Epidermal melanocyte (primary cell): ENCODE measurements around the gene CLIC3.
"Not testable (repeated sequence)": the region's sequence is repeated elsewhere in the genome, so short reads cannot be mapped to it uniquely, and the experiment has no call there.

ENCODE experiments used
- DNase-seq: peaks from one replicate; pipeline ENCODE4 v3.0.0; 2011; ENCODE audit warnings: low spot score; ENCODE audit not compliant: insufficient read length

The CLIC3 gene

GRCh38 chr9:137017791-137018497, 21.6 kb upstream of the CLIC3 start:
- DNase-seq: no peak

DNA sequence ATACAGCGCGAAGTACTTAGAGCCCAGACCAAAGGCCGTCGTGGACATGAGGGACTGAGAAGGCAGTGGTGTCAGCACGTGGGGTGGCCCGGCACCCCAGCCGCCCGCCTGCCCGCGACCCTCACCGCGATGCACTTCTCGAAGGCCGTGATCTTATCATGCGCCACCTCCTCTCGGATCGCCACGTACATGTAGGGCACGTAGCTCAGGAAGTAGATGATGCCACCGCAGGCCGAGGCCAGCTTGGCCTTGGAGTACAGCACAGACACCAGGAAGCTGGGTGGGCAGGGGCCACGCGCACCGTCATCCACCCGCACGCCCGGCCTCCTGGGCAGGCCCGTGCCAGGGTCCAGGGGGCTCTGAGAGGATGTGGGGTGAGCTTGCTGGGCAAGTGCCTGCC, 20.7 kb upstream of the CLIC3 start:
- no peak for DNase-seq

- DNase-seq: no peak
Measured at GRCh38 chr9:137016436-137016835, 20.1 kb upstream of the CLIC3 start.

DNA sequence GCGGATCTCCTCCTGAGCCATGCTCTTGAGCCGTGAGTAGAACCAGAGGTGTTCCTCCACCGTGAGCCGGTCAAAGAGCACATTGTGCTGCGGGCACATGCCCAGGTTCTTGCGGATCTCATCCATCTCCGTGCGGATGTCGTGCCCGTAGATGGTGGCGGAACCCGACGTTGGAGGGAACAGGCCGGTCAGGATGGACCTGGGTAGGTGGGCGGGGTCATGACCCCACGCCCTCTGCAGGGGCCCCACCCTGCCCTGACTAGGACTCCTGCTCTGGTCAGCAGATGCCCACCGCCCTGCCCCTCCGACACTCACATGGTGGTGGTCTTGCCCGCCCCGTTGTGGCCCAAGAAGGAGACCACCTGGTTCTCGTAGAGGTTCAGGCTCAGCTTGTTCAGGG, 19.6 kb upstream of the CLIC3 start:
- DNase-seq: no peak

GRCh38 chr9:137015540-137015930, 19.2 kb upstream of the CLIC3 start:
- no peak for DNase-seq

DNA sequence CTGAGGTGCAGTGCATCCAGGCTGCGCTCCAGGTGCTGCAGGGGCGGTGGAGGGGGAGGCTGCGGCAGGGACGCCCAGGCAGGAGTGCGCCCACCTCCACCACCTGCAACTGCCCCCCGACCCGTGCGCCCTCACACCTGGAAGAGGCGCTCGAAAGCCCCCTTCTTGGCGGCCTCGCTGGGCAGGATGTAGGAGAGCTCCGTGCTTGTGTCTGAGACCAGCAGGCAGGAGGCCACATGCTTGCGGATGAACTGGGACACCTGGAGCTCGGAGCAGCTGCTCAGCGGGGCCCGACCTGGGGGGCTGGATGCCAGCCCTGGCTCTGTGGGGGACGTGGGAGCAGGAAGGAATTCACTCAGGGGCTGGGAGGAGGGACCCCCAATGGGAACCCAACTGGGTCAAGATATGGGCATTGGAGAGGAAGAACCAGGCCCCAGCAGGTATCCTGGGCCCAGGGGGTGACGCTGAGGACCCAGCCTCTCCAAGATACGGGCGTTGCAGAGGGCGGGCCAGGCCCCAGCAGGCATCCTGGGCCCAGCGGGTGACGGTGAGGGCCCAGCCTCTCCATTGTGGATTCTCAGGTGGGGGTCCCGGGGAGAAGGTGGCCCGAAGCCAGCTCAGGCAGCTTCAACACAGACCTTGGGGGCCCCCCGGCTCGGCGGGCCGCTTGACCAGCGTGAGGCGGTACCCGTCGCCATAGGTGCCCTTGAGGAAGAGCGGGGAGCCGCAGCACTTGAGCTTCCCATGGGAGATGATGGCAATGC, 18.6 kb upstream of the CLIC3 start:
- DNase-seq: no peak

GRCh38 chr9:137014166-137014565, 17.8 kb upstream of the CLIC3 start:
- DNase-seq: no peak

GRCh38 chr9:137013571-137013940, 17.2 kb upstream of the CLIC3 start:
- no peak for DNase-seq

- DNase-seq: no peak
Measured at GRCh38 chr9:137012694-137013570, 16.6 kb upstream of the CLIC3 start.

DNA sequence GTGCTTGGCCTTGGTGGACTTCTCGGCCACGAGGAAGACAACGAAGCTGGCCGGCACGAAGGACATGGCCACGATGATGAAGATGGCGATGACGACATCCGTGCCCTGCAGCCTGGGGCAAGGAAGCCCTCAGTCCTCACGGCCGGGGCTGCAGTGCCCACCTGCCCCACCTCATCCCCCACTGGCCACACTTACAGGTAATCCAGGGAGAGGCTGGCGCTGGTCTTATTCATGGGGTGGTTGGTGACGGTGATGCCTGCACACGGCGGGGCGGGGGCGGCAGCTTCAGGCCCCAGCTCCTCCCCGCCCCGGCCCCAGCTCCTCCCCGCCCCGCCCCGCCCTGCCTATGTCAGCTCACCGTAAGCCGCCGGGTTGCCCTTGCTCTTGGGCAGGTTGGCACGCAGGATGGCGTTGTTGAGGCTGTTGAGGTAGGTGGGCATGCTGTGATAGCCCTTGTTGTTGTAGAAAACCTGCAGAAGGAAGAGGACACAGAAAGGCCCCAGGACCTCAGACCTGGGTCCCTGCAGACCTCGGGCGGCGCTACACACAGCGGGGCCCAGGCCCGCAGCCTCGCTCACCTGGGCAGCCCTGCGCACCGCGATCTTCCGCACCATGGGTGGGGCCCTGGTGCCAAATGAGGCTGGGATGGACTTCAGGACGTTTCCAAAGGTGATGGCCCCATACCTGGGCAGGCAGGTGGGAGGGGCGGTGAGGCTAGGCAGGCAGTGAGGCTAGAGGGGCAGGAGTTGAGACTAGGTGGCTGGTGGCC, 15.7 kb upstream of the CLIC3 start:
- no peak for DNase-seq

DNA sequence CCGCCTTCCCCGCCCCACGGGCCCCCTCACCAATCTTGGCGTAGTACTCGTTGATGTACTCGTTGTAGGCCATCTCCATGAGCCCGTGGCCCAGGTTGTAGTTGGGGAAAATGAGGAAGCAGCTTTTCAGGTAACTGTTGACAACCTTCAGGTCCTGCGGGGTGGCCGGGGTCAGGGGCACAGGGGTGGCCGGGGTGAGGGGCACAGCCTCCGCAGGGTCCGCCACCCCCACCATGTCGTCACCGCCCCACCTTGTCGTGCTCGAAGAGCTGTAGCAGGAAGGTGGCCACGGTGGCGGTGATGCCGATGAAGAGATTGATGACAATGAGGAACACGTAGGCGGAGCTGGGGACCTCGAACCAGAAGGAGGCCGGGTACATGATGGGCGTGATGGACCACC, 14.8 kb upstream of the CLIC3 start:
- DNase-seq: no peak

GRCh38 chr9:137009938-137010732, 13.8 kb upstream of the CLIC3 start:
- DNase-seq: no peak

- DNase-seq: no peak
Measured at GRCh38 chr9:137009217-137009616, 12.8 kb upstream of the CLIC3 start.

DNA sequence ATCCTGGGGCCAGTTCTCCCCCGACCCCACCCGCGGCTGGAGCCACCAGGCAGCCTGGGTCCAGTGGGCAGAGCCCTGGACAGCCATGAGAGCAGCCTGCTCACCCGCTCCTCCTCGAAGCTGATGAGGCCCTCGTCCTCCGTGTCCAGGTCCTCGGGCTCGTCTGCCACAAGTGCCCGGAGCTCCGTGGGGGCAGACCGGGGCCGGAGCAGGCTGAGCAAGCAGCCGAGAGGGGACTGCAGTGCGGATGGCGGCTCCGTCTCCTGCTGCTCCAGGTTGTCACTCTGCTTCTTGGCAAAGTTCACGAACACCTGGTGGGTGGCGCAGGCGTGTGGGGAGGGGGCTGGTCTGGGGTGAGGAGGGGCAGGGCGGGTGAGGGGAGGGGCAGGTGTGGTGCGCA, 11.9 kb upstream of the CLIC3 start:
- no peak for DNase-seq

- DNase-seq: no peak
Measured at GRCh38 chr9:137007816-137008270, 11.5 kb upstream of the CLIC3 start.

DNA sequence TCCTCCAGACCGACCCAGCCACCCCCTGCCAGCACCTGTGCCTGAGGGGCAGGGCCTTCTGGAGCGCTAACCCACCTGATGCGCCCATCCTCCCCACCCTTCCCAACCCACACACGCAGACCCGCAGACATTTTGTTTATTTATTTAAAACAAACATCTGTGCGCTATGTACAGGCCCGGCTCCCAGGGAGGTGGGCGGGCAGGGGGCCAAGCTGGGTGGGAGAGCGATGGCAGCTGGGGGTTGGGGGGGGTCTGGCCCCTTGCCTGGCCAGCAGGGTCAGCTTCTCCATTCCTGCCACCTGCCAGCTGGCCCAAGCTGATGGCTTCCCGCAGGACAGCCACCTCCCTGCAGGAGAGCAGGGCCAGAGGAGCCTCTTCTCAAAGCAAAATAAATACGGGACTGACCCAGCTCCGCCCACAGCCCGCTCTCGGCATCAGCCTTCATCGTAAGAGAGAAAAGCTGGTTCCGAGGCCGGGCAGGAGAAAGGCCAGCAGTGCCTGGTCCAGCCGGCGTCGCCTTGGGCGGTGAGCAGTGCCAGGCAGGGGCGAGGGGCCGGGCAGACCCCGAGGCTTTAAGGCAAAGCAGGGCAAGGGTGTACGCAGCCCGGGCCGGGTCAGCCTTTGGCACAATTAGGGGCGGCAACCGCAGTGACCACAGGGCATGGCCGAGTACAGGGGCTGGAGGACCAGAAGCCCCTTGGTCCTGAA, 10.9 kb upstream of the CLIC3 start:
- DNase-seq: no peak

- DNase-seq: no peak
Measured at GRCh38 chr9:137006116-137007003, 10.0 kb upstream of the CLIC3 start.

- not testable (repeated sequence) for DNase-seq
Measured at GRCh38 chr9:137004285-137004684, 7.9 kb upstream of the CLIC3 start.

DNA sequence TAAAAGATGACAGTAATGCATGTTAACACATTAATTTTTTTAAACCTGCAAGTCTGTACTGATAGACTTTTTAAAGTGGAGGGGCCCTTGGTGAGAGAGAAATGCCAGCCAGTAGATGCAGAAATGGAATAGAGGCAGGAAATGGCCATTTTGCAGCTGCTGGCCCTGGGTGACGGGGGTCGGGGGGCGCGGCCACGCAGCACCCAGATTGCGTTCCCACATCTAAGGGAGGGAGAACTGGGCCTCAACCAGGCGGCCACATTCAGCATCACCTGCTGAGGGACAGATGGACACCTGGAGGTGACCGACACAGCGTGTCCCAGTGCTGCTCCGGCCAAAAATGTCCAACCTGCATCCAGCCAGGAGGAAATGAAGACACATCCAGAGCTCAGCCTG, 6.3 kb upstream of the CLIC3 start:
- DNase-seq: no peak
